GM19324 (cell line): Measurements from ENCODE around the gene CD248.

Experiments used
- ATAC-seq: cut with Tn5 transposase; IDR thresholded peaks from one replicate; pipeline ENCODE4 v1.9.1; 2021; ENCODE audit warnings: mild to moderate bottlenecking, moderate library complexity; ENCODE audit not compliant: unreplicated experiment, low FRiP score

The CD248 gene

GRCh38 chr11:66291706-66292542 lies 24.9 kb downstream of the CD248 start, which contains the start of gene TMEM151A:
Gene TMEM151A, plus strand, starts transcription at chr11:66291894. Its CDS starts 120 bp downstream, at chr11:66292014.
- no peak for ATAC-seq

GRCh38 chr11:66291303-66291705 lies 25.5 kb downstream of the CD248 start:
- ATAC-seq = no peak

GRCh38 chr11:66290330-66290621 lies 26.6 kb downstream of the CD248 start:
- no peak for ATAC-seq

- peak; percentile 34 for ATAC-seq
Observed at GRCh38 chr11:66289548-66290329, 27.1 kb downstream of the CD248 start.

- ATAC-seq = peak; percentile 91
Observed at GRCh38 chr11:66288671-66289547, 27.9 kb downstream of the CD248 start, which contains the start of gene YIF1A. Gene YIF1A, minus strand, starts transcription at chr11:66289143. Its CDS starts 158 bp downstream, at chr11:66288985.

GRCh38 chr11:66287889-66288670 lies 28.8 kb downstream of the CD248 start:
- ATAC-seq = no peak

DNA sequence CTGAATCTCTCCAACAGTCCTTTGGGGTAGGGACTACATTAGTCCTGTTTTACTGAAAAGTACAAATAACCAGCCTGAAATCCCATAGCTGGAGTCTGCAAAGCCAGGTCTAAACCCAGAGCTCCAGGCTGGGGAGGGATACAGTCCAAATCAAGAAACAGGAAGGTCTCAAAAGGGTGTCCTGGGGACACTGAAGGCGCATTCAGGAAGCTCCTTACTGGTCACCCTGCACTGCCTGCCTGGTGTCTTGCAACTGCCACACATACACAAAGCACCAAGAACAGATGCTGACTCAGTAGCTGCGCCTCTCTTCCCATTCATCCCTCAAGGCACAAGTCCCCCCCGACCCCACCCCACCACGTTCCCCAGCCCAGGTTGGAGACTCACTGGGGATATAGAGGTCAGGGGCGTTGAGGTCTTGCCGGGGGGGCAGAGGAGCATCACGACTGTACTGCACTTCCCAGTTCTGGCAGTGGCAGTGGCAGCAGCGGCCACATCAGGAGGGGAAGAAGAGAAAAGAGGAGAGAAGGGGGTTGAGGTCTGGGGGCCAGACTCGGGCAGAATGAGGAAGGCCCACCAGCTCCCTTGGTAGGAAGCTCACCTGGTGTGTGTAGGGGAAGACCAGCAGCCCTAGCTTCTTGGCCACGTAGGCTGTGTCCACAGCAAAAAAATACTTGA lies 29.5 kb downstream of the CD248 start:
- ATAC-seq = no peak

DNA sequence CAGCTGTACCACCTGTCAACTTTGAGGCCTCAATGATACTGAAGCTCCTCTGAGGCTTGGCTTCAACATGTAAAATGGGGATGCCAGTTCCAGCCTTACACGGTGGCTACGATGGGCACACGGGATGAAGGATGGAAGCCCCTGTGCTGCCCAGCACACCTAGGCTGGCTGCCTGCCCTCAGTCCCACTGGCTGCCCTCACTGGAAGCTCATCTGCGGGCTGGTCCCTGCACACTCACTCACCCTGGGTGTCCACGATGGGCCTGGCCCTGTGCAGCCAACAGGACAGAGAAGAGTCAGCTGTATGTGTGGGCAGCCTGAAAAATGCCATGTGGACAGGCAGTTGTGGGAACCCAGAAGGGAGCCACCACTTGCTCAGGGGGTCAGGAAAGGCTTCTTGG lies 30.1 kb downstream of the CD248 start:
- no peak for ATAC-seq

DNA sequence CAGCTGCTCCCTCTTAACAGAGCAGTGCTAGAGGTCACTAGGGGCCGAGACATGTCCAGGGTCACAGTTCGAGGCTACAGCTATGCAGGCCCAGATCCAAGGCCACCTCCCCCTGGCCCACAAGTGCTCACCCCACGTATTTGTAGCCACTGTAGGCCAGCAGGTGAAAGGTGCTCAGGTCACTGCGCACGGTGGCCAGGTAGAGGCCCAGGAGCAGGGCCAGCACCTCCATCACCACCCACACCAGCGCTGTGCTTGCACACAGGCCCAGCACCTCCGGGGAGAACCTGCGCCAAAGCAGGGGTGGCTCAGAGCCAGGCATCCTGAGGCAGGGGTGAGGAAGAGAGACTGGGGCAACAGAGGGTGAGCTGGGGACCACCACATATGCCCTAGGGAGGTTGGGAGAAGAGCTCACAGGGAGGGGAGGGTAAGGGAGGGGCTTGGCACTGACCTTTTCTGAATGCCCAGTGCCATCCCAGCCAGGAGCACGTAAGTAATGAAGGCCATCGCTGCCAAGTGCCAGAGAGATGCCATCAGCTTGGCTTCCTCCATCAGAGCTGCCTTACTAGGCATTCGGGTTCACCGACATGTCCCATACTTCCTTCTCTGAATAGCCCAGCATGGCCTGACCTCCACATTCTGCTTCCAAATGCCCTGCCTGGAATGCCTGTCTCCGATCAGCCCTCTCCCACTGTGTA lies 31.4 kb downstream of the CD248 start:
- no peak for ATAC-seq

DNA sequence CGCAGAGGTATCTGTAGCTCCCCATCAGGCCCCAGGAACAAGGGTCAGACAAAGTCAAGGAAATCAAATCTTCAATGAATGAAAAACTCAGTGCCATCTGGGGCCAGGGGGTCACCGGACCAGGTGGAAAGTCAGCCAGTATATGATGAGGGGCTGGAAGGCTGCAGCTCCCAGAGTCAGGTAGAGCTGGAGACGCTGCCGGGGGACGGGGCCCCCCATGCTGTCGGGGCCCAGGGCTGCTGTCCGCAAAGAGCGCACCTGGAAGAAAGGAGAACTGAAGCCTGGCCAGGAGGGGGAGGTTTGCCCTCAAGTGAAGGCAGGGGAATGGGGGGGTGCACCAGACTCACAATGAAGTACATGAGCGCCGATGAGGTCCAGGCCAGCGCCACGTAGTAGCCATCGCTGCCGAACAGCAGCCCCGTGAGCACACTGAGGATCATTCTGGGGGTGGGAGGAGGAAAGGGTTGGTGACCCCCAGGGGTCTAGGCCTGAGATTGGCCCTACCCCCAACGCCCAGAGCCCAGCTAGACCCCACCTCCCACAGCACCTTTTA lies 32.2 kb downstream of the CD248 start:
- ATAC-seq = no peak

DNA sequence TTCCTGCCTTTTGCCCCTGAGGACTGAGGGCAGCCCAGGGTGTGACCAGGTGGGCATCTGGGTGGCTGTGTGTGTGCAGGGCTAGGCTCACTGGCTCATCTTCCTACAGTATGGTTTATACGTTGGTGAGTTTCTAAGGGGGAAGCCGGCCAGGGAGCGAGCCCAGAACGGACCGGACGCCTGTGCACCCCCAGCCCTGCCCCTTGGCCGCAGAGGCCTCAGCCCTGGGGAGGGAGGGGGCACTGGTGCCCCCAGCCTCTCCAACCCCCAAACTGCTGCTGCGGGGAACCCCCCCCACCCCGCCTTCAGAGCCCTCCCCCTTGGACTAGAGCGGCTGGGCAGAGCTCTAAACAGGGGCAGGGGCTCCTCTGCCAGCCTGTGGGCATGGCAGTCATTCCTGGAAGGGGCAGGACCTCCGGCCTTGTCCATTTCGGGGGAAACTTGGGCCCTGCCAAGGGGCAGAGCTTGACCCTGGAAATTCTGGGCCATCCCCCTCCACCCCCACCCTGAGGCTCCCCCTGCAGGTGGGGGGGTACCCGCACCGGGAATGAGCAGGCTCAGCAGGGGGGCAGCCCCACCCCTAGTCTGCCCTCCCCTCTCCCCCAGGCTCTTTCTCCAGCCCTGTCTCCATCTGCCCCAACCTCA lies 33.3 kb downstream of the CD248 start:
- no peak for ATAC-seq

- peak; percentile 76 for ATAC-seq
Observed at GRCh38 chr11:66282468-66283455, 34.1 kb downstream of the CD248 start.

GRCh38 chr11:66281776-66282467 lies 34.9 kb downstream of the CD248 start:
- ATAC-seq = no peak

- no peak for ATAC-seq
Observed at GRCh38 chr11:66281001-66281400, 35.8 kb downstream of the CD248 start.

- ATAC-seq = no peak
Observed at GRCh38 chr11:66280428-66280827, 36.4 kb downstream of the CD248 start.

- ATAC-seq = no peak
Observed at GRCh38 chr11:66279092-66279734, 37.6 kb downstream of the CD248 start.
